NCI-H82 (cell line): ENCODE data around the gene CKMT1B.
"Not testable (repeated sequence)": the region's sequence is repeated elsewhere in the genome, so short reads cannot be mapped to it uniquely, and the experiment has no call there.

ENCODE experiments used
- DNase-seq: peaks from one replicate; lab custom pipeline; 2025; lab: John Stamatoyannopoulos, UW

The CKMT1B gene

DNA sequence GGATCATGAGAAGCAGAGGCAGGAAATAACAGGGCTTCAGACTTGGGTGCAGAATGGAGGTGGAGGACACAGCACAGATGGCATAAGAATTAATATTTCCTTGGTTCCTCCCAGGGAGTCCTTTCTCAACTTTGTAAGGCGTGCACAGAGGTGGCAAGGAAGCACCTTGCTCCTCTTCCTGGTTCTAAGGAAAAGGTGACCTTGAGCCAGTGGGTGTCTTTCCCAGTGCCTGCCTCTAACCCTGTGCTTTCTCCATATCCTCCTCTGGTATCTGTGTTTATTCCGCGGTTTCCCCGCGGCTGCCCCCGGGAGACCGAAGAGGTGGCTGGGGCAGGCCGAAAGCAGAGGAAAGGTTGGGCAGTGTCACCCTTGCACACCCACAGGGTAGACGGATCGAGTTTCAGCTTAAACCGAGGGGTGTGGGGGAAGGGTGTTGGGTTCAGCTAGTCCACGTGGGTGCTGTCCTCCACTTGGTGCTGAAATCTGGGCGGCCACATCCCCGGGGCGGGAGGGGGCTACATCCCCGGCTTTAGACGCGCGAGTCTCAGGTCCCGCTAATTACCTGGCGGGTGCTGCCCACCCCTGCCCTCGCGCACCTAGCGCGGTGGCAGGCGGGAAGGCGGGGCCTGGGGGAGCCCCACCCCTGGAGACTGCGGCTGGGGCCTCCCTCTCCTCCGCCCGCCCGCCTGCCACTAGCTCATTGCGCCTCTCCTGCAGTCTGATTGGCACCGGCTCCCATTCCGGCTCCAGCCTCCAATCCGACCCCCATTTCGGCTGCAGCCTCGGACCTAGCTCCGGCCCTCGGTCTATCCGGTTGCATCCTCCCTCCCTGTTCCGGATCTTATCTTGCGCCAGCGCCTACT lies at the start of gene CKMT1B:
TSS of gene CKMT1B (plus strand) at position 700 of the 863 bp plus-strand sequence. CDS start 192 bp downstream, outside the sequence.
- DNase-seq, result not testable (repeated sequence)

- no peak for DNase-seq
Observed at GRCh38 chr15:43544266-43544665, 49.6 kb upstream of the CKMT1B start.

DNA sequence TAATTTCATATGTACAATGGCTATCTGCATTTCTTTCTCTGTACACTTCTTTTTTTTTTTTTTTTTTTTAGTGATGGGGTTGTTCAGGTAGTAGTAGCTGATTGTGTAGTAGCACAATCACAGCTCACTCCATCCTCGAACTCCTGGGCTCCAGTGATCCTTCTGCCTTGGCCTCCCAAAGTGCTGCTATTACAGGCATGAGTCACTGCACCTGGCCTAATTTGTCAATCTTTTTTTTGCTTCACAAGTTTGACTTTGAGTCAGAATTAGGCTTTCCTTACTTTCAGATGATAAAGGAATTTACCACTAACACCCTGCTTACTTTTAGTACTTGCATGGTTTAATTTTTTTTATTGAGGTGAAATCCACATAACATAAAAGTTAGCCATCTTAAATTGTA lies 48.4 kb upstream of the CKMT1B start:
- no peak for DNase-seq

- DNase-seq, result no peak
Observed at GRCh38 chr15:43547539-43547938, 46.3 kb upstream of the CKMT1B start.

DNA sequence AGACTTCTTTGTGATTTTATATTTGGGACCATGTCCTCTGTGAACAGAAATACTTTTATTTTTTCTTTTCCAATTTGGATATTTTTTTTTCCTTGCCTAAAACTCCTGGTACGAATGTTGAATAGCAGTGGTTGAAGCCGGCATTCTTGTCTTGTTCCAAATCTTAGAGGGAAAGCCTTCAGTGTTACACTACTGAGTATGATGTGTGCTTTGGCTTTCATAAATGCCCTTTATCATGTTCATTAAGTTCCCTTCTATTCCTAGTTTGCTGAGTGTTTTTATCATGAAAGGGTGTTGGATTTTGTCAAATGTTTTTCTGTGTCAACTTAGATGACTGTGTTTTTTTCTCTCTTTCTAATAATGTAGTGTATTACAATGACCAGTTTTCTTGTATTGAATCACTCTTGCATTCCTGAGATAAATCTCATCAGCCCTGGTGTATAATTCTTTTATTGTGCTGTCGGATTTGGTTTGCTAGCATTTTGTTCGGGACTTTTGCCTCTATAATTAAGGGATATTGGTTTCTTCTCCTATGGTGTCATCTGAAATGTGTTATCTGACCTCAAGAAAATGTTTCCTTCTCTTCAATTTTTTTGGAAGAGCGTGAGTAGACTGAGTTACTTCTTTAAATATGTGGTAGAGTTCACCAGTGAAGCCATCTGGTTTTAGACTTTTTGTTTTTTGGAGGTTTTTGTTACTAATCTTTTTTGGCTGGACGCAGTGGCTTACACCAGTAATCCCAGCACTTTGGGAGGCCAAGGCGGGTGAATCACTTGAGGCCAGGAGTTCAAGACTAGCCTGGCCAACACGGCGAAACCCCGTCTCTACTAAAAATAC lies 43.1 kb upstream of the CKMT1B start:
- DNase-seq, result no peak

GRCh38 chr15:43552256-43552655 lies 41.6 kb upstream of the CKMT1B start:
- no peak for DNase-seq

GRCh38 chr15:43552986-43553385 lies 40.8 kb upstream of the CKMT1B start:
- DNase-seq, result no peak

GRCh38 chr15:43562753-43563152 lies 31.1 kb upstream of the CKMT1B start:
- not testable (repeated sequence) for DNase-seq

DNA sequence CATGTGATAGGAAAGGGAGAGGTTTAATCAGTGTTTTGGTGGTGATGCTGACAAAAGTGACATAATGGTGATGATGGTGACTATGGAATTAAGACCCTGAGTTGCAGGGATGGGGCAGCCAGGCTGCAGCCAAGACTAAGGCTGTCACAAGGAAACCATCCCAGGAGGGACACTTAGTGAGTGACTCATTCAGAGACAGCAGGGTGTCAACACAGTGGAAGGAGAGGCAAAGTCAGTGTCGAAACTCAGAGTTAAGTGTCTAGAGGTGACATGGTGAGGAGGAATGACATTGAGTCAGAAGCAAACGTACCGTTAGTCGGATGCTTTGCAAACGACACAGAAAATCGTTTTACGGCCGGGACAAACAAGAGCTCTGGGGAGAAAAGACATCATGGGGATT lies 30.0 kb upstream of the CKMT1B start:
- not testable (repeated sequence) for DNase-seq

DNA sequence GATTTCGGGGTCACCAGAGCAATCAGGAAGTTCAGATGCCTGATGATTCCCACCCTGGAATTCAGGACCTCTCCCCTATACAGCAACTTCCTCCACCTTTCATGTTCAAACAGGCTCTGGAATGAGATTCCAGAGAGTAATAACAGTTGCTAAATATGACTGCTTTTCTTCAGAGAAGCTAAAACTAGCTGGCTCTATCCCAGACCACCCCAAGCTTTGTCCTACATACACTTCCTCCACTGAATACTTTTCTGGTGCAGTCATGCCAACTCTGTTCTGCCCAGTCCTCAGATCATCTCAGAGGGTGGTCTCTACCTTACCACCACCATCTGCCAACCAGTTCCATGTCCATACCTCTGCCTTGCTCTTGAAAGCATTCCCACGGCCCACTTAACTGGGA lies 27.2 kb upstream of the CKMT1B start:
- not testable (repeated sequence) for DNase-seq

- not testable (repeated sequence) for DNase-seq
Observed at GRCh38 chr15:43574607-43575006, 19.2 kb upstream of the CKMT1B start.

DNA sequence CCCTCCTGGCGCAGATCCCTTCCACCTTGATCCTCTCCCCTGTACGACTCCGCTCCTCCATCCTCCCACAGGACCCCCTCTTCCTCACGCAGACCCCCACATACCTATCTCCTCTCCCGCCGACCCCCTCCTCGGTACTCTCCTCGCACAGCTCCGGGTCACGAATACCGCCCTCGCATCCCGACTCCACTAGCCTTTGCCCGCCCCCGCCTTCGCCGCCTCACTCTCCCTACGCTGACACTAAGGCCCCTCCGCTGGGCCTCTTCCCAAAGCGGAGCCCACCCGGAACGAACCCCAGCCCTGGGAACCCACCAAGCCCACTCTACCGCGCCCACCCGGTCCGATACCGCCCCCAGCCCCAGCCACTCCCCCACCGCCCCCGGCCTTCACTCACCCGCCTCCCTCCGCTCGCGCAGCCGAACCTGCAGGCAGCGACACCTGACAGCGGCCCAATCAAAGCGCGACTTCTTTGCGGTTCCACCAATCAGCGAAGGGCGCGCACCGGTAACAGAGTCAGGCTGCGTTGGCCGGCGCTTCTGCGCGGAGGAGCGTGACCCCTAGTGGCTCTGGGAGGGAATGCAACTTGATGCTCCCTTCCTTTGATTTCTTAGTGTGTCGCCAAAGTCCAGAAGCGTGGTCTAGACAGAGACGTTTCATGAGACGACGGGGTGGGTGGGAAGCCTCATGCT lies 3.9 kb upstream of the CKMT1B start, which contains the start of gene PPIP5K1:
TSS of gene PPIP5K1 (minus strand) at position 431 of the 689 bp plus-strand sequence. CDS start 5,704 bp downstream, outside the sequence.
- not testable (repeated sequence) for DNase-seq

DNA sequence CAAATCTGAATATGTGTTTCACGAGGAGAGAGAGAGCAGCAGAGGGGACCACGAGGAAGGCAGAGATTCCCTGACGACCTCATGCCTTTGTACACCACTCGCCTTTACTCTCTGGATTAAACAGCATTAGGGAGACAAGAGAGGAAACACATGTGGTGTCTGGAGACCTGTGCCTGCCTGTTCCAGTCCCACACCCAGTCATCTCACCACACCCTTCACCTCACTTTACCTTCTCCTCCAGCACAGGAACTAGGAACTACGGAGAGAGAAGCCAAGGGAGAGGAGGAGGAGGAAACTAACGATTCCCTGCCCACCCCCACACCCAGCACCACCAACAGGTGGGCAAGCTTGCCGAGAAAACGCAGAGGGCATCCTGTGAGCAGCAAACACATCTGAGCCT lies 986 bp upstream of the CKMT1B start:
- not testable (repeated sequence) for DNase-seq

DNA sequence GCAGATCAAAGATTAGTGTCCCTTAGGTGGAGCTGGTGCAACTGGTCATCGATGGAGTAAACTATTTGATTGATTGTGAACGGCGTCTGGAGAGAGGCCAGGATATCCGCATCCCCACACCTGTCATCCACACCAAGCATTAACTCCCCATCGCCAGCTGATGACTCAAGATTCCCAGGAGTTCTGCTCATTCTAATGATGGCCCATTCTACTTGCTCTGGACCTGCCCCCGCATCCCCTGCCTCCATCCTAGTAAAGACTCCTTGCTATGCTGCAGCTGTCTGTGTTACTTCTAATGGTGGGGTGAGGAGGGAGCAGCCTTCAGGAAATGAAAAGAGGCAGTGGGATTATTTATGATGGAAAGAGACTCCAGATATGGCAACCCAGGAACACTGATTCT lies 5.3 kb downstream of the CKMT1B start:
- DNase-seq, result not testable (repeated sequence)

DNA sequence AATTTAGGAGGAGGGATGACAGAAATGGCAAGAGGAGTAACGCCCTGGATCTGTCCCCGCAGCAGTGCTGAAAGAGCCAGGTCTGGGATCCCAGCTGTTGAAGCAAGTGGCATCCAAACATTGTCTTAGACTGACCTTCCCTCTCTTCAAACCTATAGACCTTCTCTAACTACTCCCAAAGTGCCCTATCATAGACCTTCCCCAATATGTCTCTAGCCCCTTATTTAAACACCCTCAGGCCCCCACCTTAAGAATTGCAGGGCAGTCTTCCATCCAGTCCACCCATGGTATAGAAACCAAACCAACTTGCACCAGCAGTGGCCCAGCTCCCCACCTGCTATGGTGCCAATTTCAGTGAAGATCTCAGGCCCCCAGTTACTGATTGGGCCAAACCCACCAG lies 6.4 kb downstream of the CKMT1B start:
- DNase-seq, result not testable (repeated sequence)

DNA sequence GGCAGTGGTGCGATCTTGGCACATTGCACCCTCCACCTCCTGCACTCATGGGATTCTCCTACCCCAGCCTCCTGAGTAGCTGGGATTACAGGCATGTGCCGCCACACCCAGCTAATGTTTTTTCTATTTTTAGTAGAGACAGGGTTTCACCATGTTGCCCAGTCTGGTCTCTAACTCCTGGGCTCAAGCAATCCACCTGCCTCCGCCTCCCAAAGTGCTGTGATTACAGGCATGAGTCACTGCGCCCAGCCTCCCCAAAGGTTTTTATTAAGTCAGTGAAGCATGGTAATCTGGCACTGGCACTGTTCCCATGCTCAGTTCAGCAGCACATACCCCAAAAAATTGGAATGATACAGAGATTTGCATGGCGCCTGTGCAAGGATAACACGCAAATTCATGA lies 8.4 kb downstream of the CKMT1B start:
- peak; percentile 17 for DNase-seq

- DNase-seq, result not testable (repeated sequence)
Observed at GRCh38 chr15:43617750-43618149, 23.9 kb downstream of the CKMT1B start.

- not testable (repeated sequence) for DNase-seq
Observed at GRCh38 chr15:43618700-43619099, 24.9 kb downstream of the CKMT1B start, which contains the start of gene STRC. STRC (minus strand) TSS chr15:43618800; CDS start chr15:43618722, 78 bp downstream.

DNA sequence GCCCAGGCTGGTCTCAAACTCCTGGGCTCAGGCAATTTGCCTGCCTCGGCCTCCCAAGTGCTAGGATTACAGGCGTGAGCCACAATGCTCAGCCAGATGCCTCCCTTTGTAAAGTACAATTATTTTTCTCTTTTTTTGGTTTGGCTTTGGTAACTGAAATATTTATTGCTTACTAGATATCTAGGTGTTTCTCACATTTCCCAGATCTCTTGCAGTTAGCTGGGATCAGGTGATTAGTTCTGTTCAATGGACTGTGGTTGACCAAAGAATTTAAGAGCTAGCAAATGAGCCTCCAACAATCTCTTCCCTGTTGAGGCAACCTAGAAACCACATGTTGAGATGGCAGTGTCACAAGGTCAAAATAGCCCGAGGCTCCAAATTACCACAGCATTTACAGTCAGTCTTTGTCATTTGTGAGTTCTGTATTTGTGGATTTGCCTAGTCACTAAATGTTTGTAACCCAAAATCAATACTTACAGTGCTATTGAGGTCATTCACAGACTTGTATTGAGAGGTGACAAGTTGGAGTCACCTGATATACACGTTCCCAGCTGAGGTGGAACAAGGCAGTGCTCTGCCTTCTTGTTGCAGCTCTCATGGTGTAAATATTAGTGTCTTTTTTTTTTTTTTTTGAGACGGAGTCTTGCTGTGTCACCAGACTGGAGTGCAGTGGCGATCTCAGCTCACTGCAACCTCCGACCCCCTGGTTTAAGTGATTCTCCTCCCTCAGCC lies 28.4 kb downstream of the CKMT1B start:
- not testable (repeated sequence) for DNase-seq

- no peak for DNase-seq
Observed at GRCh38 chr15:43625106-43625505, 31.3 kb downstream of the CKMT1B start.

GRCh38 chr15:43626937-43627336 lies 33.1 kb downstream of the CKMT1B start:
- not testable (repeated sequence) for DNase-seq
